ENCODE results near the gene LRRC8C. TPM values are rescaled to one million over a fixed set of nuclear protein-coding genes. Genes with fewer than 3 reads are reported as not detected.
A peak's percentile ranks its signal among the peaks of the same experiment; 100 is the strongest.

Gene LRRC8C
- total RNA-seq, 3 donors from 2014 or later: 1.5 to 5.0 (median 3.0) TPM

DNA sequence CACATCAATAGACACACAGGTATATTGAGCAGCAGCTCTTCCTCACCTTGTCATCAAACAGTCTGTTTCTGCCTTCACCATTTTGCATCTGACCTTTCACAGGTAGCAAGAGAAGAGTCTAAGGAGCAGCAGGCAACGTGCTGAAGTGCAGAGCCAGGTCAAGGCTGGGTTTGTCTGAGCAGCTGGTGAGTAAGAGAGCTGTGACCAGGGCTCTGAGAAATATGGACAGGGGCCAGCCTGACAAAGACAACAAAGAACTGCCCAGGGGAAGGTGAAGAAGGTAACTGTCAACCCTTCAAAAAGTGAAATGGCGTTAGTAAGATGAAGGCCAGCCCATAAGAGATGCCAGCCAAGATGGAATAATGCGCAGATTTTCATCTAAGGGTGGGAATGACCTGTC is 129.0 kb downstream of the LRRC8C start:
- Histone ChIP-seq H3K4me3 (no peak overlapping the region), H3K9me3 (no peaks in the 10 kb centered on the region), H3K36me3 (ENCODE audit: low read depth) (no peaks in the 10 kb centered on the region), H3K4me1 (ENCODE audit: low read depth) (no peaks in the 10 kb centered on the region)
- ATAC-seq (no peak), DNase-seq (no peak)
- intact Hi-C loops (cut with DNase I, micrococcal nuclease): loop anchor here (5.0 to 10.0 kb wide), 2 partner anchors 127 to 280 kb away; partner anchors contain the start of gene LRRC8C (in 1 of the 2)
- TF ChIP-seq, protein P1, sequence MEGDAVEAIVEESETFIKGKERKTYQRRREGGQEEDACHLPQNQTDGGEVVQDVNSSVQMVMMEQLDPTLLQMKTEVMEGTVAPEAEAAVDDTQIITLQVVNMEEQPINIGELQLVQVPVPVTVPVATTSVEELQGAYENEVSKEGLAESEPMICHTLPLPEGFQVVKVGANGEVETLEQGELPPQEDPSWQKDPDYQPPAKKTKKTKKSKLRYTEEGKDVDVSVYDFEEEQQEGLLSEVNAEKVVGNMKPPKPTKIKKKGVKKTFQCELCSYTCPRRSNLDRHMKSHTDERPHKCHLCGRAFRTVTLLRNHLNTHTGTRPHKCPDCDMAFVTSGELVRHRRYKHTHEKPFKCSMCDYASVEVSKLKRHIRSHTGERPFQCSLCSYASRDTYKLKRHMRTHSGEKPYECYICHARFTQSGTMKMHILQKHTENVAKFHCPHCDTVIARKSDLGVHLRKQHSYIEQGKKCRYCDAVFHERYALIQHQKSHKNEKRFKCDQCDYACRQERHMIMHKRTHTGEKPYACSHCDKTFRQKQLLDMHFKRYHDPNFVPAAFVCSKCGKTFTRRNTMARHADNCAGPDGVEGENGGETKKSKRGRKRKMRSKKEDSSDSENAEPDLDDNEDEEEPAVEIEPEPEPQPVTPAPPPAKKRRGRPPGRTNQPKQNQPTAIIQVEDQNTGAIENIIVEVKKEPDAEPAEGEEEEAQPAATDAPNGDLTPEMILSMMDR (IDR thresholded peaks at IDR 0.05): no peak

DNA sequence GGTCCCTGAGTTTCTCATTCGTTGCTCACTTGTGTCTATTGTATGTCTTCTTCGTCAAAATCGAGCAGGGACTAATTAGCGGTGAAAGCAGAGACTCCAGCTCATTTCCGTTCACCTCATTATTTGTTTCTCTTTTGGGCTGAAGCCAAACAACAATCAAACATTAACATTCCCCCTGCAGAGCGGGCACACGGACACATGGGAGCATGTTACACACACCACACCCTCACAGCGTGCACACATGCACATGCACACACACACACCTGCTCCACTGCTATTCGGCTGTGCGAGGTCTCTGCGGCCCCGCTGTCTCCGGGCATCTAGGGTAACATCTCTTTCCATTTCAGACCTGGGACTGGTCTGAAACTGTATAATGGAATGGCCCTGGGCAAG is 129.5 kb downstream of the LRRC8C start:
- DNase-seq: peak in 1 of 3 donors; percentile 52
- Histone ChIP-seq H3K4me1 (ENCODE audit: low read depth) (no peaks in the 10 kb centered on the region), H3K4me3 (no peak overlapping the region), H3K36me3 (ENCODE audit: low read depth) (no peaks in the 10 kb centered on the region), H3K9me3 (no peaks in the 10 kb centered on the region)
- intact Hi-C loops (cut with DNase I, micrococcal nuclease): loop anchor here (5.0 to 10.0 kb wide), 2 partner anchors 128 to 280 kb away; partner anchors contain the start of gene LRRC8C (in 1 of the 2)
- TF ChIP-seq, protein P1 (IDR thresholded peaks at IDR 0.05): no peak
- ATAC-seq: peak; percentile 62

DNA sequence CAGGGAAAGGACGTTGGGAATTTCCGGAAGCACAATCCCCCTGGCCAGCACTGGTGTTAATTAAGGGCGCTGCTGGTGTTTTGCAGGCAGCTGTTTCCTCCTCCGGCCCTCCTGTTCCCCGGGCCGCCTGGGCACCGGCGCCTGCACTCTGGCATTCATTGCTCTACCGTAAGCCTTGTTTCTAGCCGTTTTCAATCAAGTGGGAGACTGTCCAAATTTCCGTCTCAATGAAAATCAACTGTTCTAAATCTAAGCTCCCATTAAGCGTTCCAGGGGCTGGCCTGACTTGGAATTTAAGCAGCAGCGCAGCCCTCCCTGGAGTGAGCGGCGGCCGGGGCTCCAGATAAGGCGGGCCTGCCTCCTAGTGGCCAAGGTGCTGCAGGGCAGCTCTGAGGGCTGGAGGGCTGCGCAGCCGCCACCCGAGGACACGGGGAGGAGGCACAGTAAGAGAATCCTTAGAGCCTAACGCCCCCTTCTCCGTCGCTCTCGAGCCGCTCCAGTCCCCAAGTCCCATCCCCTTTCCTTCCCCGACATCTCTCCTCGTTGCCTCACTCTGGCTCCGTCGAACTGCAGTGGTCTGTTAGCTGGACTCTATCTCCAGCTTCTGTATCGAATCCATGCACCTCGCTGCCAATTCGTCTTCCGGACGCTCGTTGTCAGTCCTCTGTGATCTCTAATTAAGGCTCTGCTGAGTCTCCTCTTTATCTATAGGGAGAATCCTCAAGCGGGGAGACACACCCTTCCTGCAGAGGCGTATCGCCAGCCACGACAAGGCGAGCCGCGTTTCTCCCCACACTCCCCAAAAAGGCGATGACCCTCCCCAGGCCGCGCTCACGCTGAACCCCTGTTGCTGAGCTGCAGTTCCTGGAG is 130.1 kb downstream of the LRRC8C start:
- intact Hi-C loops (cut with DNase I, micrococcal nuclease): loop anchor here (5.0 to 10.0 kb wide), 2 partner anchors 128 to 281 kb away; partner anchors contain the start of gene LRRC8C (in 1 of the 2)
- no peaks in the 10 kb centered on the region for H3K9me3 ChIP-seq
- ATAC-seq (peak; percentile 99), DNase-seq (peak; percentile 89 to 90 (median 90))
- no peaks in the 10 kb centered on the region for H3K36me3 ChIP-seq (ENCODE audit: low read depth)
- TF ChIP-seq, protein P1 (IDR thresholded peaks at IDR 0.05): peak; percentile 99
- H3K4me3 ChIP-seq: no peak overlapping the region
- no peaks in the 10 kb centered on the region for H3K4me1 ChIP-seq (ENCODE audit: low read depth)

DNA sequence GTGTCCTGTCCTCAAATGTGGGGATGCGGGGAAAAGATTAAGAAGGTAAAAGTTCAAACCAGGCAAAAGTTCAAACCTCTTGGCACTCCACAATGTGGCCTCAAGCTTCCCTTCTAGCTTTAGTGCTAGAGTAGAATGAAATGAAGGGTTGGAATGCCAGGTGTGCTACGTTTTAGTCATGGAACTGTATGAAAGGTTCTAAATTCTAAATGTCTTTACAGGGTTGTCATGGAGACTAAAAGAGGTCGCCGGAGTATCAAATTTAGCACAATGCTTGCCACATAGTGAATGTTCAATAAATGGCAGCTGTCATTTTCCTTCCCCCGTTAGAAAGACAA is 130.7 kb downstream of the LRRC8C start:
- ATAC-seq (no peak), DNase-seq (no peak)
- H3K4me1 ChIP-seq (ENCODE audit: low read depth): no peaks in the 10 kb centered on the region
- H3K4me3 ChIP-seq: no peak overlapping the region
- TF ChIP-seq, protein P1 (IDR thresholded peaks at IDR 0.05): no peak
- no peaks in the 10 kb centered on the region for H3K9me3 ChIP-seq
- intact Hi-C loops (cut with DNase I, micrococcal nuclease): loop anchor here (5.0 to 10.0 kb wide), 2 partner anchors 129 to 281 kb away; partner anchors contain the start of gene LRRC8C (in 1 of the 2)
- H3K36me3 ChIP-seq (ENCODE audit: low read depth): no peaks in the 10 kb centered on the region

DNA sequence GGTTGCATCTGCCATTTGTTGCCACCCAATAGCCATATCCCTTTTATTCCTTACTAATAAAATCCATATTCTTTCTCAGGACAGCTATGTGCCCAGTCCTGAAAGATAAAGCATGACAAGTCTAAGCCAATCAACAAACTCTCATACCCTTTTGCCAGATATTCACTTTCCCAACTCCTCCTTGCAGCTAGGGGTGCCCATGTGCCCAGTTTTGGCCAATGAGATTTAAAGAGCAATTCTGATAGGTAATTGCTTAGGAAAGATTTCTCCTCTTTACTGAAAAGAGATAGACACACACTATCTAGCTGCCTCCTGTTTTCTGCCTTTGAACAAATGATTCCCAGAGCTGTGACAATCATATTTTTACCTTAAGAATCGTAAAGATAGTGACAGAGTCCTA is 132.9 kb downstream of the LRRC8C start:
- TF ChIP-seq, protein P1 (IDR thresholded peaks at IDR 0.05): no peak
- Histone ChIP-seq H3K4me3 (no peak overlapping the region), H3K4me1 (ENCODE audit: low read depth) (no peaks in the 10 kb centered on the region), H3K9me3 (no peaks in the 10 kb centered on the region), H3K36me3 (ENCODE audit: low read depth) (no peaks in the 10 kb centered on the region)
- intact Hi-C loops (cut with DNase I, micrococcal nuclease): loop anchor here in 1 of 2 donors (10.0 kb wide), 1 partner anchor 131 kb away; the partner anchor contains the start of gene LRRC8C
- DNase-seq: no peak
- ATAC-seq: no peak
